Endothelial cell of umbilical vein (primary cell): ENCODE data around the gene NPHS1. TPM values are rescaled to one million over a fixed set of nuclear protein-coding genes. Genes with fewer than 3 reads are reported as not detected.

Source experiments
- BruUV-seq: library from RNA; stranded (reverse); fragments of 400-500 nt; replicated peaks from 2 replicates; lab custom pipeline; 2021; lab: Mats Ljungman, UMichigan
- CTCF ChIA-PET: fragments of 300-600, 350-600 bp; sonication (Branson Sonifier 250); formaldehyde crosslinking; loops from one replicate; lab custom pipeline; 2021; ENCODE audit warnings: antibody characterized with exemption, inconsistent platforms; lab: Charles Lee
- POLR2A ChIA-PET: fragments of 300-600, 350-600 bp; sonication (Branson Sonifier 250); formaldehyde crosslinking; loops from one replicate; lab custom pipeline; 2021; ENCODE audit warnings: antibody characterized with exemption, inconsistent platforms; lab: Charles Lee
- DNase-seq: peaks from one replicate; pipeline ENCODE4 v3.0.0-alpha.2; 2011; ENCODE audit warnings: low read depth, low spot score
- FAIRE-seq: peaks from 2 replicates; lab custom pipeline; 2011; peaks lifted over from hg19 to GRCh38; lab: Jason Lieb, UNC
- H2AFZ ChIP-seq: 2 replicates; pipeline ENCODE4 v1.6.0; 2012; ENCODE audit warnings: low read depth, low read length, control low read depth, inconsistent platforms
- H3K27ac ChIP-seq: 2 replicates; pipeline ENCODE4 v1.5.1; 2011; ENCODE audit warnings: low read depth, mild to moderate bottlenecking, control low read depth, low read length, moderate library complexity; ENCODE audit not compliant: insufficient read depth
- H3K27me3 ChIP-seq, 2 experiments: 2 replicates each; pipeline versions ENCODE4 v1.6.0 to v1.6.1; 2011; ENCODE audit warnings: low read length in 2 of 2, mixed read lengths in 1 of 2; ENCODE audit not compliant: control insufficient read depth in 2 of 2, insufficient read depth in 2 of 2
- H3K36me3 ChIP-seq, 2 experiments: 2 replicates in 1 of 2; 3 replicates in 1 of 2; pipeline ENCODE4 v1.5.1; 2011; ENCODE audit warnings: low read length in 2 of 2, mild to moderate bottlenecking in 1 of 2, moderate library complexity in 1 of 2; ENCODE audit not compliant: control insufficient read depth in 2 of 2, insufficient read depth in 2 of 2; ENCODE audit errors: extremely low read depth in 1 of 2
- H3K4me1 ChIP-seq: 3 replicates; pipeline ENCODE4 v1.5.1; 2011; ENCODE audit warnings: mild to moderate bottlenecking, low read length; ENCODE audit not compliant: control insufficient read depth, insufficient read depth; ENCODE audit errors: extremely low read depth
- H3K4me2 ChIP-seq: 2 replicates; pipeline ENCODE4 v1.6.1; 2011; ENCODE audit warnings: low read length, control low read depth, mixed read lengths; ENCODE audit not compliant: insufficient read depth
- H3K4me3 ChIP-seq, 3 experiments: fragments of 200-600 bp in 1 of 3; sonication (generic), shearing (Covaris generic) in 1 of 3; replicated peaks in 1 of 3; 2 replicates each; pipeline ENCODE4 v1.5.1; 2011 to 2016; ENCODE audit warnings: control low read depth in 3 of 3, low read length in 3 of 3, mild to moderate bottlenecking in 2 of 3, inconsistent platforms in 1 of 3, low read depth in 1 of 3, moderate library complexity in 1 of 3; ENCODE audit not compliant: insufficient read depth in 1 of 3
- H3K79me2 ChIP-seq: 2 replicates; pipeline ENCODE4 v1.6.0; 2012; ENCODE audit warnings: low read length, inconsistent platforms; ENCODE audit not compliant: control insufficient read depth, insufficient read depth
- H3K9ac ChIP-seq: replicated peaks from 2 replicates; pipeline ENCODE3; 2011; ENCODE audit warnings: low read length, control low read depth; ENCODE audit not compliant: insufficient read depth; ENCODE audit errors: extremely low read depth
- H3K9me1 ChIP-seq: replicated peaks from 3 replicates; pipeline ENCODE4 v1.6.0; 2011; ENCODE audit warnings: mild to moderate bottlenecking, low read length; ENCODE audit not compliant: control insufficient read depth, insufficient read depth; ENCODE audit errors: extremely low read depth
- H3K9me3 ChIP-seq: replicated peaks from 2 replicates; pipeline ENCODE4 v1.5.1; 2012; ENCODE audit warnings: low read length, inconsistent platforms; ENCODE audit not compliant: control insufficient read depth, insufficient read depth
- H4K20me1 ChIP-seq: replicated peaks from 2 replicates; pipeline ENCODE3; 2011; ENCODE audit warnings: mild to moderate bottlenecking, low read length; ENCODE audit not compliant: control insufficient read depth, insufficient read depth; ENCODE audit errors: extremely low read depth
- CTCF ChIP-seq, 2 donors: IDR thresholded peaks; 1 replicate in 1 of 2; 2 replicates in 1 of 2; pipeline ENCODE4 v1.5.1; 2011; ENCODE audit warnings: low read length in 2 of 2, mild to moderate bottlenecking in 2 of 2, moderate library complexity in 2 of 2, control low read depth in 1 of 2, inconsistent platforms in 1 of 2, low read depth in 1 of 2; ENCODE audit not compliant: insufficient read depth in 1 of 2; ENCODE audit errors: extremely low read depth in 1 of 2
- EZH2 ChIP-seq: IDR thresholded peaks from 2 replicates; pipeline ENCODE4 v1.6.1; 2012; ENCODE audit warnings: borderline replicate concordance, low read depth, mild to moderate bottlenecking, moderate library complexity, low read length, inconsistent platforms; ENCODE audit not compliant: severe bottlenecking
- FOS ChIP-seq: IDR thresholded peaks from 2 replicates; pipeline ENCODE4 v1.6.1; 2011; ENCODE audit warnings: mild to moderate bottlenecking, low read length, moderate library complexity, borderline replicate concordance; ENCODE audit not compliant: insufficient read depth
- GATA2 ChIP-seq: IDR thresholded peaks from 2 replicates; pipeline ENCODE4 v1.7.0; 2011; ENCODE audit warnings: low read depth, mild to moderate bottlenecking, moderate library complexity, mixed read lengths, low read length; ENCODE audit not compliant: insufficient read length, insufficient read depth
- JUN ChIP-seq: IDR thresholded peaks from 2 replicates; pipeline ENCODE4 v1.6.1; 2011; ENCODE audit warnings: borderline replicate concordance, low read depth; ENCODE audit not compliant: insufficient read length, insufficient read depth
- MAX ChIP-seq: IDR thresholded peaks from 2 replicates; pipeline ENCODE4 v1.6.1; 2011; ENCODE audit not compliant: insufficient read depth, insufficient read length
- MYC ChIP-seq: IDR thresholded peaks from one replicate; pipeline ENCODE4 v1.6.1; 2011; ENCODE audit warnings: mild to moderate bottlenecking, low read depth, low read length
- POLR2A ChIP-seq: IDR thresholded peaks from 2 replicates; pipeline ENCODE4 v1.6.1; 2012; ENCODE audit warnings: low read depth, mild to moderate bottlenecking, control low read depth, low read length
- POLR2AphosphoS5 ChIP-seq: IDR thresholded peaks from 2 replicates; pipeline ENCODE4 v1.6.1; 2012; ENCODE audit warnings: low read depth, mild to moderate bottlenecking, control low read depth, low read length, moderate library complexity; ENCODE audit not compliant: insufficient read depth
- dilution Hi-C: fragments of 300-500 bp; cut with MboI; formaldehyde crosslinking; loops from one replicate; pipeline ENCODE4 v1.15.0; 2019; ENCODE audit warnings: low sequenced_read_pairs; ENCODE audit not compliant: extremely low pct_ligation_motif_present
- intact Hi-C: fragments of 100-400 bp; cut with micrococcal nuclease; formaldehyde crosslinking; loops from one replicate; pipeline ENCODE4 v1.10.0; 2022
- polyA plus RNA-seq, 4 experiments: library from polyadenylated mRNA; depleted of rRNA in 3 of 4; stranded (reverse) in 3 of 4; unstranded in 1 of 4; fragments of >200 nt; gene quantifications; 2 replicates each; pipeline versions ENCODE4 v1.2.1 to v1.2.3, GENCODE V29; 2011 to 2012; ENCODE audit warnings: missing spikeins in 1 of 4
- total RNA-seq: library from RNA; stranded (reverse); gene quantifications from 2 replicates; pipeline ENCODE4 v1.2.3, GENCODE V29; 2021

The NPHS1 gene
- total and polyA plus RNA-seq, 2 donors (not counting 3 experiments of a cell fraction or from before 2014, with no cell fraction given) = not detected

- ChIA-PET POLR2A (no interaction called here), CTCF (no interaction called here)
- intact Hi-C loops (no loop called here), dilution Hi-C loops (no loop called here)
- Histone ChIP-seq H3K27me3 (no peaks in the 10 kb centered on the region), H3K9ac (no peak overlapping the region), H3K9me3 (no peaks in the 10 kb centered on the region), H4K20me1 (no peaks in the 10 kb centered on the region), H3K4me1 (no peaks in the 10 kb centered on the region), H2AFZ (no peak overlapping the region), H3K36me3 (peaks cover 0 to 16% of the 10 kb centered on the region in 2 experiments), H3K4me2 (no peak overlapping the region), H3K9me1 (no peaks in the 10 kb centered on the region), H3K4me3 (no peak overlapping the region), H3K27ac (no peak overlapping the region), H3K79me2 (no peaks in the 10 kb centered on the region)
- FAIRE-seq (no peak), DNase-seq (no peak)
- TF ChIP-seq CTCF (IDR thresholded peaks at IDR 0.05; ENCODE audit: extremely low read depth in 1 of 2, insufficient read depth in 1 of 2, low read depth in 1 of 2, low read length in 2 of 2) = no peak
- no peak for TF ChIP-seq GATA2
- no peak for TF ChIP-seq EZH2
- no TSS peak for BruUV-seq
These were observed 36.1 kb upstream of the NPHS1 start for GRCh38 chr19:35888398-35888797.

GRCh38 chr19:35887197-35887596, 34.9 kb upstream of the NPHS1 start:
- H3K9me1 ChIP-seq = no peaks in the 10 kb centered on the region
- no peak overlapping the region for H3K9ac ChIP-seq
- no peaks in the 10 kb centered on the region for H3K27me3 ChIP-seq
- intact Hi-C loops = no loop called here
- H3K36me3 ChIP-seq = peaks cover 0 to 16% of the 10 kb centered on the region in 2 experiments
- no peaks in the 10 kb centered on the region for H3K9me3 ChIP-seq
- ChIA-PET CTCF (no interaction called here), POLR2A (no interaction called here)
- no peaks in the 10 kb centered on the region for H3K79me2 ChIP-seq
- H3K4me2 ChIP-seq = no peak overlapping the region
- FAIRE-seq = no peak
- H2AFZ ChIP-seq = no peak overlapping the region
- no TSS peak for BruUV-seq
- H3K27ac ChIP-seq = no peak overlapping the region
- TF ChIP-seq JUN (no peak), POLR2A (no peak), FOS (no peak), MAX (no peak), POLR2AphosphoS5 (no peak), GATA2 (no peak), EZH2 (no peak), CTCF (IDR thresholded peaks at IDR 0.05; ENCODE audit: extremely low read depth in 1 of 2, insufficient read depth in 1 of 2, low read depth in 1 of 2, low read length in 2 of 2) (no peak), MYC (no peak)
- DNase-seq = no peak
- dilution Hi-C loops = no loop called here
- H3K4me3 ChIP-seq = no peak overlapping the region
- no peaks in the 10 kb centered on the region for H3K4me1 ChIP-seq
- H4K20me1 ChIP-seq = no peaks in the 10 kb centered on the region
